ENCODE measurements around the gene PYCARD. TPM values are rescaled to one million over a fixed set of nuclear protein-coding genes. Genes with fewer than 3 reads are reported as not detected.
"Not testable (repeated sequence)": the region's sequence is repeated elsewhere in the genome, so short reads cannot be mapped to it uniquely, and the experiment has no call there.

The PYCARD gene
- total RNA-seq: 6.6 TPM

GRCh38 chr16:31202414-31203375 lies at the start of gene PYCARD:
Gene PYCARD, minus strand, starts transcription at chr16:31202760. Its CDS starts 70 bp downstream, at chr16:31202690.
- DNase-seq: no peak

GRCh38 chr16:31251435-31251834 lies 48.9 kb upstream of the PYCARD start:
- DNase-seq: no peak

- DNase-seq: no peak
Measured at GRCh38 chr16:31250782-31251384, 48.3 kb upstream of the PYCARD start.

GRCh38 chr16:31248344-31248743 lies 45.8 kb upstream of the PYCARD start:
- no peak for DNase-seq

GRCh38 chr16:31246296-31246695 lies 43.7 kb upstream of the PYCARD start:
- DNase-seq: no peak

GRCh38 chr16:31245598-31245997 lies 43.0 kb upstream of the PYCARD start:
- DNase-seq: not testable (repeated sequence)

- no peak for DNase-seq
Measured at GRCh38 chr16:31243734-31244670, 41.4 kb upstream of the PYCARD start.

GRCh38 chr16:31242206-31242605 lies 39.6 kb upstream of the PYCARD start:
- DNase-seq: no peak

- DNase-seq: no peak
Measured at GRCh38 chr16:31238041-31238440, 35.5 kb upstream of the PYCARD start.

GRCh38 chr16:31229501-31229900 lies 26.9 kb upstream of the PYCARD start:
- DNase-seq: no peak

- no peak for DNase-seq
Measured at GRCh38 chr16:31228206-31228605, 25.6 kb upstream of the PYCARD start.

- DNase-seq: no peak
Measured at GRCh38 chr16:31225193-31225592, 22.6 kb upstream of the PYCARD start.

GRCh38 chr16:31224092-31224955 lies 21.8 kb upstream of the PYCARD start:
- DNase-seq: no peak

- DNase-seq: no peak
Measured at GRCh38 chr16:31223044-31223443, 20.5 kb upstream of the PYCARD start.

GRCh38 chr16:31221357-31222160 lies 19.0 kb upstream of the PYCARD start:
- no peak for DNase-seq

- DNase-seq: no peak
Measured at GRCh38 chr16:31219154-31219741, 16.7 kb upstream of the PYCARD start.

GRCh38 chr16:31217136-31217530 lies 14.6 kb upstream of the PYCARD start:
- no peak for DNase-seq

GRCh38 chr16:31216422-31217135 lies 14.0 kb upstream of the PYCARD start, which contains the start of gene PYDC1:
Gene PYDC1, minus strand, starts transcription at chr16:31217135. Its CDS starts 107 bp downstream, at chr16:31217028.
- DNase-seq: no peak

All from occipital lobe (tissue), 2 donors.